GM23338 (cell line): ENCODE data around the gene BATF3. TPM values are rescaled to one million over a fixed set of nuclear protein-coding genes. Genes with fewer than 3 reads are reported as not detected.

Source experiments
- ATAC-seq: fragments of 200-7000 bp; cut with Tn5 transposase; 3 replicates; pipeline ENCODE4 v1.9.1; 2020
- DNase-seq: peaks from one replicate; pipeline ENCODE4 v3.0.0-alpha.2; 2015; ENCODE audit warnings: low spot score
- H2AFZ ChIP-seq: fragments of 200-600 bp; sonication (generic); 2 replicates; pipeline ENCODE4 v1.8.0; 2016; ENCODE audit warnings: antibody characterized with exemption, mild to moderate bottlenecking, moderate library complexity
- H3F3A ChIP-seq: fragments of 200-600 bp; sonication (generic); replicated peaks from 2 replicates; pipeline ENCODE4 v1.8.0; 2017; ENCODE audit warnings: antibody characterized with exemption, mixed run types, low read depth
- H3K27ac ChIP-seq: fragments of 200-600 bp; sonication (generic); 2 replicates; pipeline ENCODE4 v1.6.1; 2016; ENCODE audit warnings: low read depth
- H3K27me3 ChIP-seq: fragments of 200-600 bp; sonication (generic); 2 replicates; pipeline ENCODE4 v1.8.0; 2016; ENCODE audit warnings: mild to moderate bottlenecking, mixed run types, moderate library complexity; ENCODE audit not compliant: insufficient read depth
- H3K36me3 ChIP-seq: fragments of 200-600 bp; sonication (generic); 2 replicates; pipeline ENCODE4 v1.8.0; 2016; ENCODE audit warnings: mild to moderate bottlenecking; ENCODE audit not compliant: insufficient read depth
- H3K4me1 ChIP-seq: fragments of 200-600 bp; sonication (generic); 2 replicates; pipeline ENCODE4 v1.8.0; 2016; ENCODE audit warnings: mild to moderate bottlenecking, moderate library complexity; ENCODE audit not compliant: insufficient read depth
- H3K4me2 ChIP-seq: fragments of 200-600 bp; sonication (generic); 2 replicates; pipeline ENCODE4 v1.7.1; 2017; ENCODE audit warnings: mixed run types
- H3K4me3 ChIP-seq: fragments of 200-600 bp; sonication (generic); 2 replicates; pipeline ENCODE4 v1.6.1; 2016; ENCODE audit warnings: mixed run types
- H3K79me2 ChIP-seq: fragments of 200-600 bp; sonication (generic); replicated peaks from 2 replicates; pipeline ENCODE4 v1.8.0; 2017; ENCODE audit warnings: mild to moderate bottlenecking; ENCODE audit not compliant: insufficient read depth
- H3K9me2 ChIP-seq: fragments of 200-600 bp; sonication (generic); 2 replicates; pipeline ENCODE4 v1.8.0; 2017; ENCODE audit not compliant: insufficient read depth
- H4K20me1 ChIP-seq: fragments of 200-600 bp; sonication (generic); replicated peaks from 2 replicates; pipeline ENCODE4 v1.8.0; 2017; ENCODE audit warnings: mild to moderate bottlenecking; ENCODE audit not compliant: insufficient read depth
- H3K27ac Mint-ChIP-seq: 2 replicates; pipeline ENCODE4 v1.8.0; 2020; ENCODE audit warnings: inconsistent platforms, mild to moderate bottlenecking, moderate library complexity, mixed read lengths
- H3K27me3 Mint-ChIP-seq: 3 replicates; pipeline ENCODE4 v1.8.0; 2022; ENCODE audit warnings: low read depth, mild to moderate bottlenecking, moderate library complexity, mixed read lengths, inconsistent platforms; ENCODE audit not compliant: insufficient read depth, poor library complexity
- H3K36me3 Mint-ChIP-seq: 3 replicates; pipeline ENCODE4 v1.8.0; 2021; ENCODE audit warnings: low read depth, mild to moderate bottlenecking, inconsistent platforms, moderate library complexity, mixed read lengths
- H3K4me1 Mint-ChIP-seq: 3 replicates; pipeline ENCODE4 v1.8.0; 2020; ENCODE audit warnings: mild to moderate bottlenecking, inconsistent platforms, mixed read lengths
- H3K4me3 Mint-ChIP-seq: 3 replicates; pipeline ENCODE4 v1.8.0; 2021; ENCODE audit warnings: moderate library complexity, mild to moderate bottlenecking, inconsistent platforms, mixed read lengths
- H3K9me3 Mint-ChIP-seq: 3 replicates; pipeline ENCODE4 v1.8.0; 2020; ENCODE audit warnings: moderate library complexity, mild to moderate bottlenecking, inconsistent platforms, mixed read lengths
- CREB1 ChIP-seq: fragments of 250-450 bp; sonication (Bioruptor Pico); IDR thresholded peaks from 2 replicates; pipeline ENCODE4 v1.5.0; 2020; ENCODE audit warnings: low read depth, mild to moderate bottlenecking, moderate library complexity
- EZH2 ChIP-seq: fragments of 200-600 bp; sonication (generic); IDR thresholded peaks from one replicate; pipeline ENCODE4 v1.8.0; 2017; ENCODE audit warnings: antibody characterized with exemption, mild to moderate bottlenecking, low read depth; ENCODE audit not compliant: unreplicated experiment
- JUNB ChIP-seq: IDR thresholded peaks from one replicate; pipeline ENCODE4 v1.6.1; 2016; ENCODE audit warnings: antibody characterized with exemption; ENCODE audit not compliant: unreplicated experiment
- POLR2AphosphoS5 ChIP-seq: IDR thresholded peaks from 2 replicates; pipeline ENCODE4 v1.6.1; 2016; ENCODE audit warnings: antibody characterized with exemption, low read depth
- polyA plus RNA-seq: library from polyadenylated mRNA; unstranded; fragments of >200 nt; fragmentation: Nextera tagmentation; extraction: Ambion mirVana; gene quantifications from 2 replicates; pipeline ENCODE4 v1.2.1, GENCODE V29; 2016
- total RNA-seq: library from RNA; depleted of rRNA; stranded (reverse); fragments of >200 nt; shearing (Covaris generic); gene quantifications from 2 replicates; pipeline ENCODE4 v1.2.3, GENCODE V29; 2014
- TF ChIP-seq, protein P1 (sequence below): fragments of 250-450 bp; sonication (Bioruptor Pico); IDR thresholded peaks from 2 replicates; pipeline ENCODE4 v1.5.0; 2020; ENCODE audit warnings: mild to moderate bottlenecking, moderate library complexity
- TF ChIP-seq, protein P2 (sequence below): IDR thresholded peaks from 2 replicates; pipeline ENCODE4 v1.6.1; 2016; ENCODE audit warnings: antibody characterized with exemption

Gene BATF3
- total and polyA plus RNA-seq, 2 experiments from 2014 or later = 3.6 to 7.8 TPM

DNA sequence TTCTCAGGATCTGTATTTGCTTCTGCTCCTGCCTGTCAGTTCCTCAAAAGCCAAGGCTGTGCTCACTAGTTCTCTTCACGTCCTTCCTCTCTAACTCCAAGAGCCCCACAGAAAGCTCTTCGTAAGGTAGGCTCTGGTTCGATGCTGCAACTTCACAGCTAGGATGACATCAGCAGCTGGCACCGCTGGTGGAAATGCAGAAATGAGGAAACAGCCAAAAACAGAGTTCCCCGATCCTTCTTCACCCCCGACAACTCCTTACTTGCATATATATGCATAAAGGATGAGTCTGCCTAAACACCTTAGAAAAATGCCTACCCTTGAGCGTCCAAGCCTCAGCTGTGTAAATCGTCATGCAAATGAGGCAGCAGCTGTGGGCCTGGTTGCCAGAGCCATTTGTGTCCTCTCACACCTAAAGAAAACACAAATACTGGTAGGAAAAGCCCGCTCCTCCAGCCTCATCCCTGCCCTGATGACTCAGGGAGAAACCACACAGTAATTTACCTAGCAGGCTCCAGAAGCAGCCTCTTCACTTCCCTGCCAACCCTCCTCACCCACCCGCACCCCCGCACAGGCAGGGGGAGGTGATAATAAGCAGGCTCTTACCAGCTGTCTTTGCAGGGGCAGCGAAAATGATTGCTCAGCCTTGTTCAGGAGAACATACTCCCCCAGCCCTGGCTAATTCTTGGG is 28.2 kb downstream of the BATF3 start:
- Mint-ChIP-seq H3K4me1 (peaks cover 38% of the 10 kb centered on the region), H3K27me3 (peaks cover 6% of the 10 kb centered on the region), H3K27ac (peak overlapping the region; percentile 76), H3K36me3 (no peaks in the 10 kb centered on the region), H3K4me3 (no peak overlapping the region), H3K9me3 (no peaks in the 10 kb centered on the region)
- H3K79me2 ChIP-seq = no peaks in the 10 kb centered on the region
- peak overlapping the region; percentile 58 for H2AFZ ChIP-seq
- peaks cover 12% of the 10 kb centered on the region for H3K4me1 ChIP-seq
- no peaks in the 10 kb centered on the region for H3K36me3 ChIP-seq
- H3K4me3 ChIP-seq = no peak overlapping the region
- 0 out of 2 replicates have a peak overlapping the region, but pooled peaks have one; percentile 10 for H3K27ac ChIP-seq
- TF ChIP-seq CREB1 (CRISPR knock-in tag) (no peak), EZH2 (no peak), JUNB (no peak), POLR2AphosphoS5 (no peak)
- TF ChIP-seq, protein P1, sequence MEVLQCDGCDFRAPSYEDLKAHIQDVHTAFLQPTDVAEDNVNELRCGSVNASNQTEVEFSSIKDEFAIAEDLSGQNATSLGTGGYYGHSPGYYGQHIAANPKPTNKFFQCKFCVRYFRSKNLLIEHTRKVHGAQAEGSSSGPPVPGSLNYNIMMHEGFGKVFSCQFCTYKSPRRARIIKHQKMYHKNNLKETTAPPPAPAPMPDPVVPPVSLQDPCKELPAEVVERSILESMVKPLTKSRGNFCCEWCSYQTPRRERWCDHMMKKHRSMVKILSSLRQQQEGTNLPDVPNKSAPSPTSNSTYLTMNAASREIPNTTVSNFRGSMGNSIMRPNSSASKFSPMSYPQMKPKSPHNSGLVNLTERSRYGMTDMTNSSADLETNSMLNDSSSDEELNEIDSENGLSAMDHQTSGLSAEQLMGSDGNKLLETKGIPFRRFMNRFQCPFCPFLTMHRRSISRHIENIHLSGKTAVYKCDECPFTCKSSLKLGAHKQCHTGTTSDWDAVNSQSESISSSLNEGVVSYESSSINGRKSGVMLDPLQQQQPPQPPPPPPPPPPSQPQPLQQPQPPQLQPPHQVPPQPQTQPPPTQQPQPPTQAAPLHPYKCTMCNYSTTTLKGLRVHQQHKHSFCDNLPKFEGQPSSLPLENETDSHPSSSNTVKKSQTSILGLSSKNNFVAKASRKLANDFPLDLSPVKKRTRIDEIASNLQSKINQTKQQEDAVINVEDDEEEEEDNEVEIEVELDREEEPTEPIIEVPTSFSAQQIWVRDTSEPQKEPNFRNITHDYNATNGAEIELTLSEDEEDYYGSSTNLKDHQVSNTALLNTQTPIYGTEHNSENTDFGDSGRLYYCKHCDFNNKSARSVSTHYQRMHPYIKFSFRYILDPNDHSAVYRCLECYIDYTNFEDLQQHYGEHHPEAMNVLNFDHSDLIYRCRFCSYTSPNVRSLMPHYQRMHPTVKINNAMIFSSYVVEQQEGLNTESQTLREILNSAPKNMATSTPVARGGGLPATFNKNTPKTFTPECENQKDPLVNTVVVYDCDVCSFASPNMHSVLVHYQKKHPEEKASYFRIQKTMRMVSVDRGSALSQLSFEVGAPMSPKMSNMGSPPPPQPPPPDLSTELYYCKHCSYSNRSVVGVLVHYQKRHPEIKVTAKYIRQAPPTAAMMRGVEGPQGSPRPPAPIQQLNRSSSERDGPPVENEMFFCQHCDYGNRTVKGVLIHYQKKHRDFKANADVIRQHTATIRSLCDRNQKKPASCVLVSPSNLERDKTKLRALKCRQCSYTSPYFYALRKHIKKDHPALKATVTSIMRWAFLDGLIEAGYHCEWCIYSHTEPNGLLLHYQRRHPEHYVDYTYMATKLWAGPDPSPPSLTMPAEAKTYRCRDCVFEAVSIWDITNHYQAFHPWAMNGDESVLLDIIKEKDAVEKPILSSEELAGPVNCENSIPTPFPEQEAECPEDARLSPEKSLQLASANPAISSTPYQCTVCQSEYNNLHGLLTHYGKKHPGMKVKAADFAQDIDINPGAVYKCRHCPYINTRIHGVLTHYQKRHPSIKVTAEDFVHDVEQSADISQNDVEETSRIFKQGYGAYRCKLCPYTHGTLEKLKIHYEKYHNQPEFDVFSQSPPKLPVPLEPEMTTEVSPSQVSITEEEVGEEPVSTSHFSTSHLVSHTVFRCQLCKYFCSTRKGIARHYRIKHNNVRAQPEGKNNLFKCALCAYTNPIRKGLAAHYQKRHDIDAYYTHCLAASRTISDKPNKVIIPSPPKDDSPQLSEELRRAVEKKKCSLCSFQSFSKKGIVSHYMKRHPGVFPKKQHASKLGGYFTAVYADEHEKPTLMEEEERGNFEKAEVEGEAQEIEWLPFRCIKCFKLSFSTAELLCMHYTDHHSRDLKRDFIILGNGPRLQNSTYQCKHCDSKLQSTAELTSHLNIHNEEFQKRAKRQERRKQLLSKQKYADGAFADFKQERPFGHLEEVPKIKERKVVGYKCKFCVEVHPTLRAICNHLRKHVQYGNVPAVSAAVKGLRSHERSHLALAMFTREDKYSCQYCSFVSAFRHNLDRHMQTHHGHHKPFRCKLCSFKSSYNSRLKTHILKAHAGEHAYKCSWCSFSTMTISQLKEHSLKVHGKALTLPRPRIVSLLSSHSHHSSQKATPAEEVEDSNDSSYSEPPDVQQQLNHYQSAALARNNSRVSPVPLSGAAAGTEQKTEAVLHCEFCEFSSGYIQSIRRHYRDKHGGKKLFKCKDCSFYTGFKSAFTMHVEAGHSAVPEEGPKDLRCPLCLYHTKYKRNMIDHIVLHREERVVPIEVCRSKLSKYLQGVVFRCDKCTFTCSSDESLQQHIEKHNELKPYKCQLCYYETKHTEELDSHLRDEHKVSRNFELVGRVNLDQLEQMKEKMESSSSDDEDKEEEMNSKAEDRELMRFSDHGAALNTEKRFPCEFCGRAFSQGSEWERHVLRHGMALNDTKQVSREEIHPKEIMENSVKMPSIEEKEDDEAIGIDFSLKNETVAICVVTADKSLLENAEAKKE (CRISPR knock-in tag) = no peak
- TF ChIP-seq, protein P2, sequence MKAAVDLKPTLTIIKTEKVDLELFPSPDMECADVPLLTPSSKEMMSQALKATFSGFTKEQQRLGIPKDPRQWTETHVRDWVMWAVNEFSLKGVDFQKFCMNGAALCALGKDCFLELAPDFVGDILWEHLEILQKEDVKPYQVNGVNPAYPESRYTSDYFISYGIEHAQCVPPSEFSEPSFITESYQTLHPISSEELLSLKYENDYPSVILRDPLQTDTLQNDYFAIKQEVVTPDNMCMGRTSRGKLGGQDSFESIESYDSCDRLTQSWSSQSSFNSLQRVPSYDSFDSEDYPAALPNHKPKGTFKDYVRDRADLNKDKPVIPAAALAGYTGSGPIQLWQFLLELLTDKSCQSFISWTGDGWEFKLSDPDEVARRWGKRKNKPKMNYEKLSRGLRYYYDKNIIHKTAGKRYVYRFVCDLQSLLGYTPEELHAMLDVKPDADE = no peak
- no peaks in the 10 kb centered on the region for H4K20me1 ChIP-seq
- H3K27me3 ChIP-seq = peaks cover 3% of the 10 kb centered on the region; the same call in 1 of the 2 replicates
- no peaks in the 10 kb centered on the region for H3K9me2 ChIP-seq
- DNase-seq (peak; percentile 34), ATAC-seq (peak; percentile 46)
- no peaks in the 10 kb centered on the region for H3F3A ChIP-seq
- H3K4me2 ChIP-seq = peak overlapping the region; percentile 61
